Stimulated activated CD8-positive, alpha-beta memory T cell treated with anti-CD3 and anti-CD28 coated beads, Interleukin-15, amount 100 ng/mL, for 24 hours (primary cell): ENCODE results near the gene ENDOV.

Experiments used
- DNase-seq: peaks from one replicate; pipeline ENCODE4 v3.0.0-alpha.2; 2020; ENCODE audit warnings: low read depth

The ENDOV gene

GRCh38 chr17:80449930-80450576 lies 35.1 kb downstream of the ENDOV start:
- no peak for DNase-seq

GRCh38 chr17:80451104-80451775 lies 36.3 kb downstream of the ENDOV start:
- no peak for DNase-seq

GRCh38 chr17:80452173-80452915 lies 37.4 kb downstream of the ENDOV start:
- DNase-seq, result no peak

GRCh38 chr17:80453126-80453997 lies 38.4 kb downstream of the ENDOV start:
- DNase-seq, result no peak

- DNase-seq, result no peak
These were observed 39.1 kb downstream of the ENDOV start for GRCh38 chr17:80453998-80454556.

- peak; percentile 92 for DNase-seq
These were observed 39.8 kb downstream of the ENDOV start for GRCh38 chr17:80454557-80455335.

GRCh38 chr17:80455336-80455710 lies 40.4 kb downstream of the ENDOV start:
- DNase-seq, result peak; percentile 32

- DNase-seq, result no peak
These were observed 40.8 kb downstream of the ENDOV start for GRCh38 chr17:80455784-80456183.

- no peak for DNase-seq
These were observed 41.7 kb downstream of the ENDOV start for GRCh38 chr17:80456465-80457235.

GRCh38 chr17:80457236-80457856 lies 42.4 kb downstream of the ENDOV start:
- DNase-seq, result no peak

- DNase-seq, result no peak
These were observed 43.0 kb downstream of the ENDOV start for GRCh38 chr17:80458016-80458415.

- no peak for DNase-seq
These were observed 44.3 kb downstream of the ENDOV start for GRCh38 chr17:80459234-80459633.

- DNase-seq, result no peak
These were observed 45.5 kb downstream of the ENDOV start for GRCh38 chr17:80460429-80460834.

GRCh38 chr17:80461528-80462160 lies 46.7 kb downstream of the ENDOV start:
- no peak for DNase-seq

- no peak for DNase-seq
These were observed 48.9 kb downstream of the ENDOV start for GRCh38 chr17:80463784-80464400.

GRCh38 chr17:80464486-80464885 lies 49.5 kb downstream of the ENDOV start:
- DNase-seq, result no peak

- no peak for DNase-seq
These were observed 50.5 kb downstream of the ENDOV start for GRCh38 chr17:80465327-80465974.

- DNase-seq, result no peak
These were observed 51.3 kb downstream of the ENDOV start for GRCh38 chr17:80466188-80466705.
